HG03558 (cell line): ENCODE data around the gene GPC3.

ENCODE experiments used
- ATAC-seq: cut with Tn5 transposase; IDR thresholded peaks from one replicate; pipeline ENCODE4 v1.9.1; 2021; ENCODE audit warnings: moderate number of reproducible peaks; ENCODE audit not compliant: unreplicated experiment; ENCODE audit errors: extremely low read depth

GPC3 gene

GRCh38 chrX:133490955-133491354 is 494.4 kb downstream of the GPC3 start:
- no peak for ATAC-seq
